ENCODE measurements around the gene ELF2. TPM values are rescaled to one million over a fixed set of nuclear protein-coding genes. Genes with fewer than 3 reads are reported as not detected.

Gene ELF2
- total RNA-seq (10 to 100 TPM; 40.1 to 88.2 (median 76.2) TPM), polyA plus RNA-seq (10 to 100 TPM; 30.6 to 36.5 TPM), total RNA-seq (89.5 reads per million, percentile 82 among the genes with 10 or more reads in this experiment)

DNA sequence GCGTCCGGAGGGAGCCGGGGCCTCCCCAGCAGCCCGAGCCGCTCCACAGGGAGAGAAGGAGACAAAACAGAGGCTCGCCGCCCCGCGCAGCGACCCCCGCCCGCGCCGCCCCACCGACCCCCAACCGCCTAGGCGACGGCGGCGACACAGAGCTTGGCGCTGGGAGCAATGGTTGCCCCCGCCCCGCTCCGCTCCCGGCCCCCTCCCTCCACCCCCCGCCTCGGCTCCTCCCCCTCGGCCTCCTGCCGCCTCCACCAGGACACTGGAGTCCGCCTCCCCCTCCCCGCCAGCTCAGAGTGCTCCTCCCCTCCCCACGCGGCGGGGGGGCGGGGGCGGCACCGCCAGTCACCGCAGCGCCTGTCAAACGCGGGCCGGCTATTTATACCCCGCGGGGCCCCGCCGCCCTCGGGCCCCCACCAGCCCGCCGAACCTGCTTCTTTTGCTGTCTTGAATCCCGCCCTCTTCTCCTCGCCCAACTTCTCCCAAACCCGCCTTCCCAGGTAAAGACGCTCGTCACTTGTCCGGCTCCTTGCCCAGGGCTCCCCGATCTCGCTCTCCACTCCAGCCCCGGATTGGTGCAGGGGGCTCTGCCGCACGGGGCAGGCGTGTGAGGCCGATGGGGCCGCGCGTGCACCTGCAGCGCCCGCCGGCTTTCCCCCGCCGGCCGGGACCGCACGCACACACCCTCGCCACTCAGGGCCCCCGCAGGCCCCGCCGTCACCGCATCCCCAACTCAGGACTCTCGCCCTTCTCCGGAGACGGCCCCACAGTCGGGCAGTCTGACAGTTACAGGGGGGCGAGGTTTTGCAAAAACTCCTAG, at the start of gene ELF2:
ELF2 (minus strand) TSS at position 170 of the 820 bp plus-strand sequence. CDS start 39,517 bp downstream, outside the sequence.
- ATAC-seq = peak; percentile 78
- Histone ChIP-seq H3K9me3 (ENCODE audit: control insufficient read depth in 2 of 3, low read length in 3 of 3) (no peaks in the 10 kb centered on the region), H3K36me3 (ENCODE audit: control insufficient read depth in 2 of 3, insufficient read depth in 3 of 3, low read length in 3 of 3) (peaks cover 0 to 3% (median 0%) of the 10 kb centered on the region in 3 experiments), H3K27me3 (ENCODE audit: control insufficient read depth in 2 of 2, insufficient read depth in 2 of 2, low read length in 2 of 2) (no peaks in the 10 kb centered on the region), H3K4me3 (ENCODE audit: low read length) (peak within 1 kb of the TSS; percentile 71), H3K27ac (ENCODE audit: low read depth, low read length) (peak within 1 kb of the TSS; percentile 86), H3K4me1 (ENCODE audit: control insufficient read depth in 2 of 2, insufficient read depth in 2 of 2, low read length in 2 of 2) (peaks cover 0 to 11% of the 10 kb centered on the region in 2 donors)
- ChIA-PET CTCF (interaction anchor here (1.2 to 1.7 kb wide), 2 partner anchors 118 to 147 kb away, joined by 4 to 5 read pairs; no protein-coding TSS in a partner anchor), POLR2A (interaction anchor here (0.8 to 3.1 kb wide), 6 partner anchors 13 to 276 kb away, joined by 3 to 20 read pairs (median 6); partner anchors contain the start of genes NAA15 and NDUFC1)
- peak; percentile 71 to 93 (median 78) for DNase-seq
- Mint-ChIP-seq H3K36me3 (peaks cover 0 to 3% (median 0%) of the 10 kb centered on the region in 5 donors), H3K27me3 (peaks cover 0 to 40% (median 0%) of the 10 kb centered on the region in 5 donors), H3K4me3 (peak within 1 kb of the TSS; percentile 87 to 95 (median 92)), H3K9me3 (peaks cover 0 to 1% (median 0%) of the 10 kb centered on the region in 11 donors), H3K4me1 (peaks cover 0 to 33% (median 21%) of the 10 kb centered on the region in 7 donors), H3K27ac (peak within 1 kb of the TSS; percentile 90 to 97 (median 94))
- intact Hi-C loops (cut with micrococcal nuclease) = loop anchor here (1.0 to 10.0 kb wide), 14 partner anchors 52 to 1348 kb away; partner anchors contain the start of genes ELMOD2 (in 2 of the 2), NAA15 (in 1 of the 2), NOCT (in 1 of the 2) and SCOC (in 1 of the 2)

DNA sequence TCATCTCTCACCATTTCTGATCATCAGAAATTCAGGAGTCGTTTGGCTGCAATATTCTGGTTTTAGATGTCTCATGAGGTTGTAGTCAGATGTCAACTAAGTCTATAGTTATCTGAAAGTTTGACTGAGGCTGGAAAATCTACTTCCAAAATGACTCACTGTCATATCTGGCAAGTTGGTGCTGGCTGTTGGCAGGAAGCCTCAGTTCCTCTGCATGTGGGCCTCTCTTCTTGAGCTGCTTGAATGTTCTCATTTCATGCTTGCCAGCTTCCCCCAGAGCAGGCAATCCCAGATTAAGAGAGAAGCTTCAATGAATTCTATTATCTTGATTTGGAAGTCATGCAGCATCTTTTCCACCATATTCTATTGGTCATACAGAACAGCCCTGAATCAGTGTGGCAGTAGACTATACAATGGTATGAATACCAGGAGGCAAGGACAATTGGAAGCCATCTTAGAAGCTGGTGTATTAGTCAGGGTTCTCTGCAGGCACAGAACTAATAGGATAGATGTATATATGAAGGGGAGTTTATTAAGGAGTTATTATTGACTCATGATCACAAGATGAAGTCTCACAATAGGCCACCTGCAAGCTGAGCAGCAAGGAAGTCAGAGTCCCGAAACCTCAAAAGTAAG, 46.8 kb upstream of the ELF2 start:
- Mint-ChIP-seq H3K9me3 (no peaks in the 10 kb centered on the region), H3K4me3 (no peak overlapping the region), H3K27me3 (no peaks in the 10 kb centered on the region), H3K4me1 (peaks cover 0 to 18% (median 8%) of the 10 kb centered on the region in 7 donors), H3K36me3 (no peaks in the 10 kb centered on the region), H3K27ac (no peak overlapping the region)
- Histone ChIP-seq H3K9me3 (ENCODE audit: control insufficient read depth in 2 of 3, low read length in 3 of 3) (no peaks in the 10 kb centered on the region), H3K27ac (ENCODE audit: low read depth, low read length) (no peak overlapping the region), H3K4me1 (ENCODE audit: control insufficient read depth in 2 of 2, insufficient read depth in 2 of 2, low read length in 2 of 2) (no peaks in the 10 kb centered on the region), H3K27me3 (ENCODE audit: control insufficient read depth in 2 of 2, insufficient read depth in 2 of 2, low read length in 2 of 2) (no peaks in the 10 kb centered on the region), H3K36me3 (ENCODE audit: control insufficient read depth in 2 of 3, insufficient read depth in 3 of 3, low read length in 3 of 3) (no peaks in the 10 kb centered on the region), H3K4me3 (ENCODE audit: low read length) (no peak overlapping the region)
- POLR2A ChIA-PET = no interaction called here
- intact Hi-C loops (cut with micrococcal nuclease) = no loop called here
- ATAC-seq (no peak), DNase-seq (no peak)
- CTCF ChIA-PET = interaction anchor here (0.6 kb wide), 1 partner anchor 1020 kb away, joined by 3 read pairs; no protein-coding TSS in a partner anchor

DNA sequence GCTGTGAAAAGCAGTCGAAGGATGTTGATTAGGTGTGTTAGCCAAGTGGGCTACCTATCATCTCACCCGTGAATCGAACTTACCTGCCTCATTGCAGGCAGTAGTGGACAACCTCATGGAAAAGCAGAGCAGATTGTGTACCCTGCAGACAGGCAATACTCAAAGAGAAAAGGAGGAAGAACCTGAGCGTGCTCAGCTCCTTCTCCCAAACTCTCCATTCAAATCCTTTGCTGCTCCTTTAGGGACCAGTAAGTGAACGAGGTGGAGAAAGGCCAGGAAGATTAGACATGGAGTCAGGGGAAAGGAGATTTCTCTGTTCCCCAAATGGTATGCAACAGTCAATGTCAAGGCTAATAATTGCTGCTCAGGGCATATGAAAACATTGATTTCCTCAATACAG, 45.2 kb upstream of the ELF2 start:
- no peaks in the 10 kb centered on the region for H3K4me1 ChIP-seq (ENCODE audit: control insufficient read depth in 2 of 2, insufficient read depth in 2 of 2, low read length in 2 of 2)
- no peaks in the 10 kb centered on the region for H3K27me3 ChIP-seq (ENCODE audit: control insufficient read depth in 2 of 2, insufficient read depth in 2 of 2, low read length in 2 of 2)
- Mint-ChIP-seq H3K27ac (no peak overlapping the region), H3K36me3 (no peaks in the 10 kb centered on the region), H3K4me1 (peaks cover 0 to 14% (median 9%) of the 10 kb centered on the region in 7 donors), H3K4me3 (no peak overlapping the region), H3K9me3 (no peaks in the 10 kb centered on the region), H3K27me3 (peaks cover 0 to 3% (median 0%) of the 10 kb centered on the region in 5 donors)
- no peaks in the 10 kb centered on the region for H3K9me3 ChIP-seq (ENCODE audit: control insufficient read depth in 2 of 3, low read length in 3 of 3)
- ChIA-PET POLR2A (no interaction called here), CTCF (no interaction called here)
- no peak for ATAC-seq
- H3K27ac ChIP-seq (ENCODE audit: low read depth, low read length) = no peak overlapping the region
- DNase-seq = no peak
- no peak overlapping the region for H3K4me3 ChIP-seq (ENCODE audit: low read length)
- H3K36me3 ChIP-seq (ENCODE audit: control insufficient read depth in 2 of 3, insufficient read depth in 3 of 3, low read length in 3 of 3) = no peaks in the 10 kb centered on the region
- intact Hi-C loops (cut with micrococcal nuclease) = no loop called here

DNA sequence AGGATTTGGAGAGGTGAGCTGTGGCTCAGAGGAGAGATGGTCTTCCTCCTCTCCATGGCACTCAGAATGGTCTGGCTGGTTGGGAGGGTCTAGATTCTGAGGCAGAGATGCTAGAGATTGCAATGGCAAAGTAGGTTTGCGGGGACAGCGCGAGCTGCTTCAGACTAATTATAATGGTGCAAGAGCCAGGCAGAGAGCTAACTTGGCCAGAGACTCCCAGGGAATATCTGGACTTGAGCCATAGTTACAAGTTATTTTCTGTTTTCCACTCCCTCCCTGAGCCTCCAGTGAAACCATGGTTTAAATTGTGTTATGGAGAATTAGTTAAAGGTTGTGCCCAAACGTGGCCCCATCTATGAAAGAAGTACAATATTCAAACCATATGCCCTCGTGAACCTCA, 44.7 kb upstream of the ELF2 start:
- peaks cover 0 to 14% (median 9%) of the 10 kb centered on the region in 7 donors for H3K4me1 Mint-ChIP-seq
- no peaks in the 10 kb centered on the region for H3K27me3 ChIP-seq (ENCODE audit: control insufficient read depth in 2 of 2, insufficient read depth in 2 of 2, low read length in 2 of 2)
- intact Hi-C loops (cut with micrococcal nuclease) = no loop called here
- no peaks in the 10 kb centered on the region for H3K9me3 Mint-ChIP-seq
- DNase-seq (no peak), ATAC-seq (no peak)
- no peaks in the 10 kb centered on the region for H3K36me3 ChIP-seq (ENCODE audit: control insufficient read depth in 2 of 3, insufficient read depth in 3 of 3, low read length in 3 of 3)
- no peak overlapping the region for H3K4me3 Mint-ChIP-seq
- H3K27ac ChIP-seq (ENCODE audit: low read depth, low read length) = no peak overlapping the region
- H3K36me3 Mint-ChIP-seq = no peaks in the 10 kb centered on the region
- CTCF ChIA-PET = no interaction called here
- POLR2A ChIA-PET = no interaction called here
- peaks cover 0 to 3% (median 0%) of the 10 kb centered on the region in 5 donors for H3K27me3 Mint-ChIP-seq
- H3K4me1 ChIP-seq (ENCODE audit: control insufficient read depth in 2 of 2, insufficient read depth in 2 of 2, low read length in 2 of 2) = no peaks in the 10 kb centered on the region
- H3K4me3 ChIP-seq (ENCODE audit: low read length) = no peak overlapping the region
- no peaks in the 10 kb centered on the region for H3K9me3 ChIP-seq (ENCODE audit: control insufficient read depth in 2 of 3, low read length in 3 of 3)
- no peak overlapping the region for H3K27ac Mint-ChIP-seq

DNA sequence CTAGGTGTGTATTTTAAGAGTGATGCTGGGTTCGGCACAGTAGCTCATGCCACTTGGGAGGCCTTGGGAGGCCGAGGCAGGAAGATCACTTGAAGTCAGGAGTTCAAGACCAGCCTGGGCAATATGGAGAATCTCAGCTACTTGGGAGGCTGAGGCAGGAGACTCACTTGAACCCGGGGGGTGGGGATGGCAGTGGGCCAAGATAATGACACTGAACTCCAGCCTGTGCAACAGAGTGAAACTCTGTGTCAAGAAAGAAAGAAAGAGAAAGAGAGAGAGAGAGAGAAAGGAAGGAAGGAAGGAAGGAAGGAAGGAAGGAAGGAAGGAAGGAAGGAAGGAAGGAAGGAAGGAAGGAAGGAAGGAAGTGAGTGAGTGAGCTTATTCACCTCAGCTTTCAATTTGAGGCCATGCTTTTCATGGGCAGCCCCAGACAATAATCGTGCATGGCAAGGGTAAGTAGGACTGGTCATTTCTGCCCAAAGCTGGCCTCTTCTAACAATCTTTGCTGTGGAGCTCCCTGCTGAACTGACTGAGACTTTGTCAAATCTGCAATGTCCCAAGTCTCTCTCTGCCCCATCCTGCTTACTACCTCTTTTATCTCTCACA, 42.5 kb upstream of the ELF2 start:
- H3K27ac Mint-ChIP-seq = peak overlapping the region in 1 of 9 donors; percentile 59
- POLR2A ChIA-PET = no interaction called here
- no peaks in the 10 kb centered on the region for H3K9me3 Mint-ChIP-seq
- no peak overlapping the region for H3K4me3 Mint-ChIP-seq
- intact Hi-C loops (cut with micrococcal nuclease) = no loop called here
- Histone ChIP-seq H3K4me3 (ENCODE audit: low read length) (no peak overlapping the region), H3K27ac (ENCODE audit: low read depth, low read length) (no peak overlapping the region), H3K9me3 (ENCODE audit: control insufficient read depth in 2 of 3, low read length in 3 of 3) (no peaks in the 10 kb centered on the region), H3K27me3 (ENCODE audit: control insufficient read depth in 2 of 2, insufficient read depth in 2 of 2, low read length in 2 of 2) (no peaks in the 10 kb centered on the region), H3K36me3 (ENCODE audit: control insufficient read depth in 2 of 3, insufficient read depth in 3 of 3, low read length in 3 of 3) (no peaks in the 10 kb centered on the region), H3K4me1 (ENCODE audit: control insufficient read depth in 2 of 2, insufficient read depth in 2 of 2, low read length in 2 of 2) (no peaks in the 10 kb centered on the region)
- DNase-seq (no peak), ATAC-seq (no peak)
- peaks cover 0 to 19% (median 13%) of the 10 kb centered on the region in 7 donors for H3K4me1 Mint-ChIP-seq
- no peaks in the 10 kb centered on the region for H3K36me3 Mint-ChIP-seq
- CTCF ChIA-PET = interaction anchor here (0.8 kb wide), 1 partner anchor 18 kb away, joined by 4 read pairs; no protein-coding TSS in a partner anchor
- peaks cover 0 to 3% (median 0%) of the 10 kb centered on the region in 5 donors for H3K27me3 Mint-ChIP-seq

DNA sequence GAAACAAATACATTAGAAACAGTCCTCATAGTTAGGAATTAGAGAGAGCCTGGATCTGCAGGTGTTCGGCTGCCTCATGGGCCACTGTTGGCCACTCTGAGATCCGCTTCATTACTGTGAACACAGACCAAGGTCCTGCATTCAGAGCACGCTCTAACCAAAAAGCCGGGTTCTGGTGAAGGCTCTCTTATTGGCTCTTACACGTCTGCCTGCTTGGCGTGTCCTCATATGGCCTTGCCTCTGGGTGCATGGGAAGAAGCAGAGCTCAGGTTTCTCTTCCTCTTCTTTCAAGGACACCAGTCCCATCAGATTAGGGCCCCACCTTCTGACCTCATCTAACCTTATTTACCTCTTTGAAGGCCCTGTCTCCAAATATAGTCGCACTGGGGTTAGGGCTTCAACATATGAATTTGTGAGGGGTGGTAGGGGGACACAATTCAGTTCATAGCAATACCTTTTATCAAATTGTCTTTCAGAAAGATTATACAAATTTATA, 37.1 kb upstream of the ELF2 start:
- no peaks in the 10 kb centered on the region for H3K36me3 ChIP-seq (ENCODE audit: control insufficient read depth in 2 of 3, insufficient read depth in 3 of 3, low read length in 3 of 3)
- H3K4me3 ChIP-seq (ENCODE audit: low read length) = no peak overlapping the region
- ChIA-PET POLR2A (no interaction called here), CTCF (no interaction called here)
- Mint-ChIP-seq H3K4me3 (no peak overlapping the region), H3K36me3 (no peaks in the 10 kb centered on the region), H3K27ac (no peak overlapping the region), H3K4me1 (peaks cover 0 to 17% (median 12%) of the 10 kb centered on the region in 7 donors), H3K27me3 (peaks cover 0 to 4% (median 0%) of the 10 kb centered on the region in 5 donors), H3K9me3 (no peaks in the 10 kb centered on the region)
- H3K4me1 ChIP-seq (ENCODE audit: control insufficient read depth in 2 of 2, insufficient read depth in 2 of 2, low read length in 2 of 2) = no peaks in the 10 kb centered on the region
- DNase-seq (no peak), ATAC-seq (peak; percentile 92)
- H3K27me3 ChIP-seq (ENCODE audit: control insufficient read depth in 2 of 2, insufficient read depth in 2 of 2, low read length in 2 of 2) = no peaks in the 10 kb centered on the region
- H3K27ac ChIP-seq (ENCODE audit: low read depth, low read length) = no peak overlapping the region
- H3K9me3 ChIP-seq (ENCODE audit: control insufficient read depth in 2 of 3, low read length in 3 of 3) = no peaks in the 10 kb centered on the region
- intact Hi-C loops (cut with micrococcal nuclease) = no loop called here
